Stimulated activated CD4-positive, alpha-beta T cell treated with anti-CD3 and anti-CD28 coated beads, TNF-alpha, amount 100 ng/mL, for 1 hour (primary cell): ENCODE data around the gene SPOCK1.

ENCODE experiments used
- DNase-seq, 3 donors: peaks; one replicate each; pipeline ENCODE4 v3.0.0-alpha.2; 2020; ENCODE audit warnings: low read depth in 3 of 3, low spot score in 1 of 3

Gene SPOCK1

GRCh38 chr5:137300411-137301240 lies 198.5 kb downstream of the SPOCK1 start:
- no peak for DNase-seq

GRCh38 chr5:137296213-137296781 lies 202.8 kb downstream of the SPOCK1 start:
- DNase-seq, result no peak

- no peak for DNase-seq
These were observed 204.5 kb downstream of the SPOCK1 start for GRCh38 chr5:137294604-137295003.

- no peak for DNase-seq
These were observed 206.6 kb downstream of the SPOCK1 start for GRCh38 chr5:137292461-137293027.

- no peak for DNase-seq
These were observed 207.7 kb downstream of the SPOCK1 start for GRCh38 chr5:137291436-137291835.

GRCh38 chr5:137291031-137291430 lies 208.1 kb downstream of the SPOCK1 start:
- DNase-seq, result no peak

GRCh38 chr5:137290373-137290772 lies 208.8 kb downstream of the SPOCK1 start:
- no peak for DNase-seq

- no peak for DNase-seq
These were observed 209.3 kb downstream of the SPOCK1 start for GRCh38 chr5:137289856-137290255.

GRCh38 chr5:137287569-137287968 lies 211.6 kb downstream of the SPOCK1 start:
- DNase-seq, result no peak

GRCh38 chr5:137286025-137286610 lies 213.0 kb downstream of the SPOCK1 start:
- no peak for DNase-seq

GRCh38 chr5:137283801-137284200 lies 215.3 kb downstream of the SPOCK1 start:
- no peak for DNase-seq

GRCh38 chr5:137282216-137282615 lies 216.9 kb downstream of the SPOCK1 start:
- DNase-seq, result no peak

GRCh38 chr5:137281201-137281600 lies 217.9 kb downstream of the SPOCK1 start:
- no peak for DNase-seq

GRCh38 chr5:137280656-137281055 lies 218.5 kb downstream of the SPOCK1 start:
- DNase-seq, result no peak

GRCh38 chr5:137279521-137280231 lies 219.4 kb downstream of the SPOCK1 start:
- DNase-seq, result no peak

GRCh38 chr5:137278476-137278875 lies 220.7 kb downstream of the SPOCK1 start:
- no peak for DNase-seq

- no peak for DNase-seq
These were observed 224.0 kb downstream of the SPOCK1 start for GRCh38 chr5:137275083-137275482.

- DNase-seq, result no peak
These were observed 225.6 kb downstream of the SPOCK1 start for GRCh38 chr5:137273511-137273910.

- DNase-seq, result no peak
These were observed 226.3 kb downstream of the SPOCK1 start for GRCh38 chr5:137272831-137273230.

GRCh38 chr5:137269946-137270345 lies 229.2 kb downstream of the SPOCK1 start:
- DNase-seq, result no peak

GRCh38 chr5:137269274-137269673 lies 229.9 kb downstream of the SPOCK1 start:
- DNase-seq, result no peak
